GM12878 (cell line): ENCODE results near the gene PASK.

Experiments used
- CTCF ChIP-seq, 3 experiments: IDR thresholded peaks in 2 of 3; conservative IDR thresholded peaks in 1 of 3; 2 replicates each; pipeline ENCODE4 v1.5.1; 2011; ENCODE audit warnings: low read depth in 3 of 3, low read length in 3 of 3, mild to moderate bottlenecking in 3 of 3, control low read depth in 2 of 3, moderate library complexity in 2 of 3, inconsistent platforms in 1 of 3, mixed read lengths in 1 of 3; ENCODE audit not compliant: control insufficient read depth in 2 of 3, insufficient read depth in 1 of 3; ENCODE audit errors: extremely low read depth in 1 of 3
- FOS ChIP-seq: IDR thresholded peaks from 3 replicates; pipeline ENCODE4 v1.6.1; 2011; ENCODE audit warnings: borderline replicate concordance; ENCODE audit not compliant: insufficient read length; ENCODE audit errors: extremely low read depth
- GABPA ChIP-seq: IDR thresholded peaks from 2 replicates; pipeline ENCODE4 v1.6.1; 2014; ENCODE audit warnings: antibody characterized with exemption, low read depth, mild to moderate bottlenecking, inconsistent platforms
- JUNB ChIP-seq: IDR thresholded peaks from 2 replicates; pipeline ENCODE4 v1.6.1; 2016; ENCODE audit warnings: antibody characterized with exemption, mild to moderate bottlenecking
- KDM1A ChIP-seq: fragments of 200-600 bp; sonication (generic); IDR thresholded peaks from 2 replicates; pipeline ENCODE4 v1.6.1; 2016; ENCODE audit warnings: borderline replicate concordance
- MTA3 ChIP-seq: IDR thresholded peaks from 2 replicates; pipeline ENCODE4 v1.6.1; 2012; ENCODE audit warnings: low read length, inconsistent platforms, borderline replicate concordance
- MYC ChIP-seq: IDR thresholded peaks from 2 replicates; pipeline ENCODE4 v1.6.1; 2011; ENCODE audit warnings: mild to moderate bottlenecking, low read length, moderate library complexity, inconsistent platforms; ENCODE audit not compliant: insufficient read depth, insufficient replicate concordance, insufficient read length, severe bottlenecking
- NR2F1 ChIP-seq: fragments of 450-650 bp; conservative IDR thresholded peaks from 2 replicates; pipeline ENCODE4 v1.6.1; 2017; ENCODE audit warnings: mild to moderate bottlenecking
- POLR2A ChIP-seq: IDR thresholded peaks from 2 replicates; pipeline ENCODE4 v1.6.1; 2011; ENCODE audit warnings: low read depth, mild to moderate bottlenecking, low read length
- POLR2AphosphoS5 ChIP-seq: IDR thresholded peaks from 2 replicates; pipeline ENCODE4 v1.6.1; 2011; ENCODE audit warnings: mild to moderate bottlenecking, low read length, inconsistent platforms
- SP1 ChIP-seq: IDR thresholded peaks from one replicate; pipeline ENCODE4 v1.6.1; 2011; ENCODE audit warnings: low read depth, low read length
- USF1 ChIP-seq: IDR thresholded peaks from 2 replicates; pipeline ENCODE4 v1.6.1; 2011; ENCODE audit warnings: borderline replicate concordance, low read depth, mild to moderate bottlenecking, moderate library complexity, mixed read lengths, low read length; ENCODE audit not compliant: insufficient read depth; ENCODE audit errors: extremely low read length

- TF ChIP-seq CTCF (IDR thresholded peaks at IDR 0.05 in 2 of 3, conservative IDR thresholded peaks at IDR 0.05 in 1 of 3; ENCODE audit: control insufficient read depth in 2 of 3, extremely low read depth in 1 of 3, insufficient read depth in 1 of 3, low read depth in 3 of 3, low read length in 3 of 3): no peak
- no peak for TF ChIP-seq SP1
- no peak for TF ChIP-seq FOS
- TF ChIP-seq GABPA: no peak
- no peak for TF ChIP-seq POLR2AphosphoS5
- no peak for TF ChIP-seq USF1
- TF ChIP-seq KDM1A: no peak
- TF ChIP-seq JUNB: no peak
- no peak for TF ChIP-seq MYC
- no peak for TF ChIP-seq MTA3
- no peak; the same call in 1 of the 2 replicates for TF ChIP-seq POLR2A
- TF ChIP-seq NR2F1: no peak
Measured at GRCh38 chr2:241108271-241109209, 40.7 kb downstream of the PASK start.
